Measurements from ENCODE around the gene METTL1. TPM values are rescaled to one million over a fixed set of nuclear protein-coding genes. Genes with fewer than 3 reads are reported as not detected.
A peak's percentile ranks its signal among the peaks of the same experiment; 100 is the strongest.
"Not testable (repeated sequence)": the region's sequence is repeated elsewhere in the genome, so short reads cannot be mapped to it uniquely, and the experiment has no call there.

Gene METTL1
- total RNA-seq, 1 donor from 2014 or later: 6.8 TPM

GRCh38 chr12:57775044-57775443 lies 3.1 kb upstream of the METTL1 start:
- H3K36me3 ChIP-seq: peaks cover 8% of the 10 kb centered on the region
- H3K27me3 ChIP-seq (ENCODE audit: low read depth): no peaks in the 10 kb centered on the region
- no peak overlapping the region for H3K27ac ChIP-seq (replicated peaks)
- H3K9me3 ChIP-seq (replicated peaks): no peaks in the 10 kb centered on the region
- TF ChIP-seq CTCF (IDR thresholded peaks at IDR 0.05; ENCODE audit: borderline replicate concordance): no peak
- H3K4me3 ChIP-seq: no peak overlapping the region
- DNase-seq: no peak
- intact Hi-C loops (cut with micrococcal nuclease): no loop called here
- H3K4me1 ChIP-seq: peaks cover 24% of the 10 kb centered on the region

- DNase-seq; H3K4me3 ChIP-seq; intact Hi-C loops (cut with micrococcal nuclease); H3K9me3 ChIP-seq (replicated peaks); H3K27me3 ChIP-seq (ENCODE audit: low read depth); H3K27ac ChIP-seq (replicated peaks): not testable (repeated sequence)
- H3K36me3 ChIP-seq: peaks cover 11% of the 10 kb centered on the region
- H3K4me1 ChIP-seq: peaks cover 24% of the 10 kb centered on the region
Observed at GRCh38 chr12:57774634-57775033, 2.7 kb upstream of the METTL1 start.

GRCh38 chr12:57772429-57773322 lies 771 bp upstream of the METTL1 start, which contains the start of gene EEF1AKMT3:
Gene EEF1AKMT3 (plus strand): TSS chr12:57772614. CDS start chr12:57772725, 111 bp downstream.
- no peaks in the 10 kb centered on the region for H3K27me3 ChIP-seq (ENCODE audit: low read depth)
- peak; percentile 75 for DNase-seq
- peak; percentile 12 for TF ChIP-seq CTCF (IDR thresholded peaks at IDR 0.05; ENCODE audit: borderline replicate concordance)
- no peaks in the 10 kb centered on the region for H3K9me3 ChIP-seq (replicated peaks)
- peaks cover 18% of the 10 kb centered on the region for H3K36me3 ChIP-seq
- intact Hi-C loops (cut with micrococcal nuclease): no loop called here
- H3K4me1 ChIP-seq: peaks cover 24% of the 10 kb centered on the region
- peak within 1 kb of the TSS; percentile 92 for H3K4me3 ChIP-seq
- H3K27ac ChIP-seq (replicated peaks): peak within 1 kb of the TSS; percentile 95

- H3K9me3 ChIP-seq (replicated peaks): no peaks in the 10 kb centered on the region
- H3K4me3 ChIP-seq: peak overlapping the region; percentile 92
- peaks cover 8% of the 10 kb centered on the region for H3K27me3 ChIP-seq (ENCODE audit: low read depth)
- DNase-seq: peak; percentile 86
- H3K36me3 ChIP-seq: peaks cover 18% of the 10 kb centered on the region
- peaks cover 33% of the 10 kb centered on the region for H3K4me1 ChIP-seq
- intact Hi-C loops (cut with micrococcal nuclease): no loop called here
- no peak for TF ChIP-seq CTCF (IDR thresholded peaks at IDR 0.05; ENCODE audit: borderline replicate concordance)
- peak overlapping the region; percentile 95 for H3K27ac ChIP-seq (replicated peaks)
Observed at GRCh38 chr12:57771236-57771872, 551 bp downstream of the METTL1 start.

- no peak overlapping the region for H3K27ac ChIP-seq (replicated peaks)
- no peak overlapping the region for H3K4me3 ChIP-seq
Observed at GRCh38 chr12:57770734-57771133, 1.2 kb downstream of the METTL1 start.

More at GRCh38 chr12:57770734-57771133, 1.2 kb downstream of the METTL1 start:
- H3K9me3 ChIP-seq (replicated peaks): no peaks in the 10 kb centered on the region
- H3K27me3 ChIP-seq (ENCODE audit: low read depth): peaks cover 14% of the 10 kb centered on the region
- TF ChIP-seq CTCF (IDR thresholded peaks at IDR 0.05; ENCODE audit: borderline replicate concordance): no peak
- H3K4me1 ChIP-seq: peaks cover 39% of the 10 kb centered on the region
- DNase-seq: no peak
- H3K36me3 ChIP-seq: peaks cover 18% of the 10 kb centered on the region
- intact Hi-C loops (cut with micrococcal nuclease): no loop called here
